Caco-2 (cell line): Measurements from ENCODE around the gene RASGRF2. TPM values are rescaled to one million over a fixed set of nuclear protein-coding genes. Genes with fewer than 3 reads are reported as not detected.

Experiments used
- BruUV-seq: library from RNA; stranded (reverse); fragments of 400-500 nt; replicated peaks from 2 replicates; lab custom pipeline; 2021; lab: Mats Ljungman, UMichigan
- CTCF ChIA-PET: fragments of 300-600 bp; sonication (Branson Sonifier 250); formaldehyde crosslinking; loops from one replicate; lab custom pipeline; 2022; ENCODE audit warnings: antibody characterized with exemption; lab: Charles Lee
- POLR2A ChIA-PET: fragments of 300-600 bp; sonication (Branson Sonifier 250); formaldehyde crosslinking; loops from one replicate; lab custom pipeline; 2022; ENCODE audit warnings: antibody characterized with exemption; lab: Charles Lee
- DNase-seq, 2 experiments: peaks; one replicate each; pipeline versions ENCODE4 v3.0.0 to v3.0.0-alpha.2; 2020 to 2022
- H3K27me3 ChIP-seq: replicated peaks from 2 replicates; pipeline ENCODE4 v1.6.0; 2011; ENCODE audit warnings: low read length; ENCODE audit not compliant: control insufficient read depth, insufficient read depth
- H3K36me3 ChIP-seq: 2 replicates; pipeline ENCODE4 v1.5.1; 2011; ENCODE audit warnings: low read length; ENCODE audit not compliant: control insufficient read depth, insufficient read depth
- H3K4me1 ChIP-seq: fragments of 250-450 bp; sonication (Bioruptor Pico); 2 replicates; pipeline ENCODE4 v1.5.1; 2020; ENCODE audit warnings: mild to moderate bottlenecking
- H3K4me3 ChIP-seq: 2 replicates; pipeline ENCODE4 v1.5.1; 2011; ENCODE audit warnings: low read depth, mild to moderate bottlenecking, control low read depth, low read length
- H3K9me3 ChIP-seq: fragments of 250-450 bp; sonication (Bioruptor Pico); 2 replicates; pipeline ENCODE4 v1.5.1; 2020; ENCODE audit warnings: mild to moderate bottlenecking, moderate library complexity
- H3K27ac Mint-ChIP-seq: one replicate; pipeline ENCODE4 v1.8.0; 2022; ENCODE audit warnings: mixed read lengths; ENCODE audit not compliant: unreplicated experiment
- H3K27me3 Mint-ChIP-seq: one replicate; pipeline ENCODE4 v1.8.0; 2022; ENCODE audit warnings: mixed read lengths; ENCODE audit not compliant: insufficient read depth, unreplicated experiment
- H3K36me3 Mint-ChIP-seq: one replicate; pipeline ENCODE4 v1.8.0; 2022; ENCODE audit warnings: mild to moderate bottlenecking, mixed read lengths; ENCODE audit not compliant: insufficient read depth, unreplicated experiment
- H3K4me1 Mint-ChIP-seq: one replicate; pipeline ENCODE4 v1.8.0; 2022; ENCODE audit warnings: low read depth, mixed read lengths; ENCODE audit not compliant: unreplicated experiment
- H3K4me3 Mint-ChIP-seq: one replicate; pipeline ENCODE4 v1.8.0; 2022; ENCODE audit warnings: mild to moderate bottlenecking, moderate library complexity, mixed read lengths; ENCODE audit not compliant: unreplicated experiment
- H3K9me3 Mint-ChIP-seq: one replicate; pipeline ENCODE4 v1.8.0; 2022; ENCODE audit warnings: mixed read lengths; ENCODE audit not compliant: unreplicated experiment
- intact Hi-C: fragments of 100-400 bp; cut with micrococcal nuclease; formaldehyde crosslinking; loops from one replicate; pipeline ENCODE4 v1.10.0; 2022; ENCODE audit not compliant: unreplicated experiment
- total RNA-seq: library from RNA; stranded (reverse); gene quantifications from 2 replicates; pipeline ENCODE4 v1.2.3, GENCODE V29; 2022
- TF ChIP-seq, protein P1 (sequence below), 2 experiments: fragments of 200-600 bp in 1 of 2; IDR thresholded peaks; 1 replicate in 1 of 2; 2 replicates in 1 of 2; pipeline versions ENCODE4 v1.5.1 to v1.8.0; 2011 to 2022; ENCODE audit warnings: antibody characterized with exemption in 1 of 2, control low read depth in 1 of 2, inconsistent platforms in 1 of 2, low read depth in 1 of 2, low read length in 1 of 2, mild to moderate bottlenecking in 1 of 2, moderate library complexity in 1 of 2; ENCODE audit not compliant: insufficient read depth in 1 of 2, severe bottlenecking in 1 of 2, unreplicated experiment in 1 of 2

RASGRF2 gene
- total RNA-seq, 1 experiment from 2014 or later: 23.1 TPM

DNA sequence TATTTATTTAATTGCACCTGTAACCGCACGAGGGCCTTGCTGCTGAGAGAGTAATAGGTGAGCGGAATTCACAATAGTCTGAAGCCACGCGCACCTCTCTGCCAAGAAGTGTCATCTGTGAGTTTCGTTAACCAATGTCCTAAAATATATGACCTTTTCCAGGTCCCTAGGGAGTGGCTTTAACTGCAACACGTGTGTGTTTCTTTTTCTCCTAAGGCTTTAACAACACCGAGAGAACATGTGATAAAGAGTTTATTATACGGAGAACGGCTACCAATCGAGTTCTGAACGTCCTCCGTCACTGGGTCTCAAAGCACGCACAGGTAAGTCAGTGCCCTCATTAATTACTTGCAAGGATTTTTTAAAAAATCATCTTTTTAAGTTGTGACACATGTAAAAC, 219.8 kb downstream of the RASGRF2 start:
- H3K9me3 Mint-ChIP-seq: no peaks in the 10 kb centered on the region
- intact Hi-C loops: no loop called here
- H3K27ac Mint-ChIP-seq: no peak overlapping the region
- no peaks in the 10 kb centered on the region for H3K36me3 ChIP-seq
- no TSS peak for BruUV-seq
- ChIA-PET CTCF (no interaction called here), POLR2A (no interaction called here)
- no peak overlapping the region for H3K4me3 Mint-ChIP-seq
- no peak overlapping the region for H3K4me3 ChIP-seq
- H3K27me3 ChIP-seq: no peaks in the 10 kb centered on the region
- H3K4me1 Mint-ChIP-seq: no peaks in the 10 kb centered on the region
- H3K4me1 ChIP-seq: no peaks in the 10 kb centered on the region
- no peaks in the 10 kb centered on the region for H3K9me3 ChIP-seq
- H3K36me3 Mint-ChIP-seq: no peaks in the 10 kb centered on the region
- DNase-seq: no peak
- H3K27me3 Mint-ChIP-seq: no peaks in the 10 kb centered on the region
- TF ChIP-seq, protein P1, sequence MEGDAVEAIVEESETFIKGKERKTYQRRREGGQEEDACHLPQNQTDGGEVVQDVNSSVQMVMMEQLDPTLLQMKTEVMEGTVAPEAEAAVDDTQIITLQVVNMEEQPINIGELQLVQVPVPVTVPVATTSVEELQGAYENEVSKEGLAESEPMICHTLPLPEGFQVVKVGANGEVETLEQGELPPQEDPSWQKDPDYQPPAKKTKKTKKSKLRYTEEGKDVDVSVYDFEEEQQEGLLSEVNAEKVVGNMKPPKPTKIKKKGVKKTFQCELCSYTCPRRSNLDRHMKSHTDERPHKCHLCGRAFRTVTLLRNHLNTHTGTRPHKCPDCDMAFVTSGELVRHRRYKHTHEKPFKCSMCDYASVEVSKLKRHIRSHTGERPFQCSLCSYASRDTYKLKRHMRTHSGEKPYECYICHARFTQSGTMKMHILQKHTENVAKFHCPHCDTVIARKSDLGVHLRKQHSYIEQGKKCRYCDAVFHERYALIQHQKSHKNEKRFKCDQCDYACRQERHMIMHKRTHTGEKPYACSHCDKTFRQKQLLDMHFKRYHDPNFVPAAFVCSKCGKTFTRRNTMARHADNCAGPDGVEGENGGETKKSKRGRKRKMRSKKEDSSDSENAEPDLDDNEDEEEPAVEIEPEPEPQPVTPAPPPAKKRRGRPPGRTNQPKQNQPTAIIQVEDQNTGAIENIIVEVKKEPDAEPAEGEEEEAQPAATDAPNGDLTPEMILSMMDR (IDR thresholded peaks at IDR 0.05; ENCODE audit: insufficient read depth in 1 of 2, low read depth in 1 of 2, low read length in 1 of 2, severe bottlenecking in 1 of 2, unreplicated experiment in 1 of 2): no peak

DNA sequence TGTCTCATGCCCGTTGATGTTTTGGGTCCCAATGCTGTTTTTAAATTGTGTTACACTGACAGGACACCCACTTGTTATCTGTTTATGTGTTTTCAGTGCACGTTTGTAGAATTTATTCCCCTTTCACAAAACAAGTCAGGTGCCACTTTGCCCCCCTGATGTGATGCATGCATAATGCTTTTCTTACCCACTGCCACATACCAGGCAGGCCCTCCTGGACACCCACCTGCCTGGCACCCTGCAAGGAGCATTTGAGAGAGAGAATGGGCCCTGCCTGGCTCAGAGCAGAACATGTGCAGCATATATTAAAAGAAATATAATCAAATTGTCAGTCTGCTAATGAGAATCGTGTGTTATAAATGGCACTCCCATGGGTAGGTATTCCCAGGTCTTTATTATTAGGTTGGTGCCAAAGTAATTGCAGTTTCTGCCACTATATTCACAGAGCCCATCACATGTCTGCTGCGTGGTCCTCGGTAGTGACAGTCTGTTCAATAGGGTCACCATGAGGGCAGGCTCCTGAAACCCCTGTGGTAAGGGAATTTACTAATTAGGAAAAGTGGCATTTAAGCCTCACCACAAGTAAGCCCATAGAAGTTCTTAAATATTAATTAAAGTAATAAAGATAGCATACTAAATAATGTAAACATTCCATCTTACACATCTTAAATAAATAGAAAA, 220.8 kb downstream of the RASGRF2 start:
- Histone ChIP-seq H3K4me1 (no peaks in the 10 kb centered on the region), H3K9me3 (no peaks in the 10 kb centered on the region), H3K4me3 (no peak overlapping the region), H3K36me3 (no peaks in the 10 kb centered on the region), H3K27me3 (no peaks in the 10 kb centered on the region)
- no peaks in the 10 kb centered on the region for H3K4me1 Mint-ChIP-seq
- H3K27ac Mint-ChIP-seq: no peak overlapping the region
- H3K36me3 Mint-ChIP-seq: no peaks in the 10 kb centered on the region
- CTCF ChIA-PET: no interaction called here
- TF ChIP-seq, protein P1 (IDR thresholded peaks at IDR 0.05; ENCODE audit: insufficient read depth in 1 of 2, low read depth in 1 of 2, low read length in 1 of 2, severe bottlenecking in 1 of 2, unreplicated experiment in 1 of 2): no peak
- H3K9me3 Mint-ChIP-seq: no peaks in the 10 kb centered on the region
- no TSS peak for BruUV-seq
- POLR2A ChIA-PET: no interaction called here
- no peak for DNase-seq
- H3K4me3 Mint-ChIP-seq: no peak overlapping the region
- no peaks in the 10 kb centered on the region for H3K27me3 Mint-ChIP-seq
- intact Hi-C loops: no loop called here

DNA sequence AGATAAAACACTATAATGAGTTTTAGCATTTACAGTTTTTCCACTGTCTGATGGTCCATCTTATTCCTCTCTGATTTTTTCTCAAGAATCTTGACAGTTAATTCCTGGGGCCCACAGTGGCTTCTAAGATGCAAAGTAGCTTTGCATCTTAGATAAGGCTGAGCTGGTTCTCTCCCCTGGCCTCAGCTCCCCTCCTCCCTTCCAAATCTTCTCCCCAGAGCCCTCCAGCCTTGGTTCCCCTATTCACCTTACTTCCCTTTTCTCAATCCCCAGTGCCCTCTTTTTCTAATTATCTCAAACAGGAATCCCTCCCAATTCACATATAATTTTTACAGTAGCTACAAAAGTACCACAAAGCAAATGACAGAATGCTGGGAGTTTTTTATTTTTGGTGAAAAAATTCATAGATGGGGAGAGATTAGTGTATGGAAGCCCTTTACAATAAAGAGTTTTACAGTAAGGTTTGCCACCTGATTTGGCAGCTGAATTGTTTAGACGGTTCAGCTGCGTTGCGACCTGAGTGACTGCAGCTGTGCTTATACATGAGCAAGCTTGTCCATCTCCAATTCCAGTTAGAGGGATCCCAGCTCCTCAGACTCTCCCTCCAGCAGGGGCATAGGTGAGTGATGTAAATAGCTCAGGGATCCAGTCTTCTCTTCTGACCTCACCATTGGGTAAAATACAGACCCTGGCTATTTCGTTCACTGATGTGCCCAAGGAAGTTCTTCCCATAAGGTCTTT, 221.6 kb downstream of the RASGRF2 start:
- TF ChIP-seq, protein P1 (IDR thresholded peaks at IDR 0.05; ENCODE audit: insufficient read depth in 1 of 2, low read depth in 1 of 2, low read length in 1 of 2, severe bottlenecking in 1 of 2, unreplicated experiment in 1 of 2): no peak
- Mint-ChIP-seq H3K4me3 (no peak overlapping the region), H3K9me3 (no peaks in the 10 kb centered on the region), H3K36me3 (no peaks in the 10 kb centered on the region), H3K4me1 (no peaks in the 10 kb centered on the region), H3K27ac (no peak overlapping the region), H3K27me3 (no peaks in the 10 kb centered on the region)
- DNase-seq: no peak
- intact Hi-C loops: no loop called here
- Histone ChIP-seq H3K9me3 (no peaks in the 10 kb centered on the region), H3K4me1 (no peaks in the 10 kb centered on the region), H3K27me3 (no peaks in the 10 kb centered on the region), H3K36me3 (no peaks in the 10 kb centered on the region), H3K4me3 (no peak overlapping the region)
- CTCF ChIA-PET: interaction anchor here (0.6 kb wide), 2 partner anchors 556 to 701 kb away, joined by 5 read pairs; no protein-coding TSS in a partner anchor
- BruUV-seq: no TSS peak
- POLR2A ChIA-PET: no interaction called here
